ENCODE data around the gene EIF2B4.

GRCh38 chr2:27375513-27376099 is 5.5 kb upstream of the EIF2B4 start:
- TF ChIP-seq POLR2A (IDR thresholded peaks at IDR 0.05; ENCODE audit: low read length) (no peak), GATA1 (IDR thresholded peaks at IDR 0.05; ENCODE audit: low read depth, low read length) (no peak)

Measured in erythroblast (primary cell).